Vagina (tissue), 2 donors: Measurements from ENCODE around the gene IL16.

ENCODE experiments used
- CTCF ChIP-seq, 3 experiments: fragments of 450-650 bp in 2 of 3; fragments of 200-600 bp in 1 of 3; sonication (generic) in 1 of 3; IDR thresholded peaks; one replicate each; pipeline ENCODE4 v1.5.1; 2017 to 2019; ENCODE audit warnings: antibody characterized with exemption in 3 of 3, mild to moderate bottlenecking in 2 of 3, moderate library complexity in 2 of 3
- POLR2A ChIP-seq, 2 donors: fragments of 450-650 bp; IDR thresholded peaks; one replicate each; pipeline ENCODE4 v1.6.1; 2017; ENCODE audit warnings: antibody characterized with exemption in 2 of 2, mild to moderate bottlenecking in 2 of 2, moderate library complexity in 2 of 2

GRCh38 chr15:81284256-81285031 lies 87.8 kb downstream of the IL16 start:
- TF ChIP-seq POLR2A (IDR thresholded peaks at IDR 0.05) (no peak), CTCF (IDR thresholded peaks at IDR 0.05) (no peak)
